DND-41 (cell line): ENCODE results near the gene CACNA2D3.

Experiments used
- ATAC-seq: fragments of 200-7000 bp; cut with Tn5 transposase; 3 replicates; pipeline ENCODE4 v1.9.1; 2021; ENCODE audit warnings: low read depth; ENCODE audit not compliant: insufficient read depth
- DNase-seq: peaks from one replicate; pipeline ENCODE4 v3.0.0-alpha.2; 2020
- H2AFZ ChIP-seq: 2 replicates; pipeline ENCODE4 v1.6.0; 2012; ENCODE audit warnings: low read depth, low read length
- H3K27ac ChIP-seq: 2 replicates; pipeline ENCODE4 v1.5.1; 2012; ENCODE audit warnings: low read length, inconsistent platforms
- H3K27me3 ChIP-seq: fragments of 200-600 bp; sonication (generic); 2 replicates; pipeline ENCODE4 v1.6.0; 2012; ENCODE audit warnings: low read length, mild to moderate bottlenecking, inconsistent platforms; ENCODE audit not compliant: insufficient read depth, poor library complexity
- H3K36me3 ChIP-seq: 2 replicates; pipeline ENCODE4 v1.5.1; 2012; ENCODE audit warnings: low read length, inconsistent platforms; ENCODE audit not compliant: insufficient read depth
- H3K4me1 ChIP-seq: 2 replicates; pipeline ENCODE4 v1.5.1; 2012; ENCODE audit warnings: mild to moderate bottlenecking, low read length; ENCODE audit not compliant: insufficient read depth
- H3K4me2 ChIP-seq: 2 replicates; pipeline ENCODE4 v1.6.0; 2012; ENCODE audit warnings: mild to moderate bottlenecking, moderate library complexity, low read length, inconsistent platforms; ENCODE audit not compliant: insufficient read depth
- H3K4me3 ChIP-seq, 2 experiments: fragments of 200-600 bp in 1 of 2; shearing (Covaris generic) in 1 of 2; 2 replicates each; pipeline ENCODE4 v1.5.1; 2012 to 2016; ENCODE audit warnings: inconsistent platforms in 2 of 2, low read length in 2 of 2, mild to moderate bottlenecking in 2 of 2, low read depth in 1 of 2, moderate library complexity in 1 of 2
- H3K79me2 ChIP-seq: 2 replicates; pipeline ENCODE4 v1.6.0; 2012; ENCODE audit warnings: low read length, inconsistent platforms; ENCODE audit not compliant: insufficient read depth
- H3K9ac ChIP-seq: 2 replicates; pipeline ENCODE4 v1.6.0; 2012; ENCODE audit warnings: low read depth, mild to moderate bottlenecking, inconsistent platforms, low read length, moderate library complexity
- H3K9me3 ChIP-seq: 2 replicates; pipeline ENCODE4 v1.5.1; 2012; ENCODE audit warnings: low read length, moderate library complexity, mild to moderate bottlenecking, inconsistent platforms; ENCODE audit not compliant: insufficient read depth, severe bottlenecking
- H4K20me1 ChIP-seq: 2 replicates; pipeline ENCODE4 v1.6.0; 2012; ENCODE audit warnings: low read length; ENCODE audit not compliant: insufficient read depth
- CTCF ChIP-seq: IDR thresholded peaks from 2 replicates; pipeline ENCODE4 v1.5.1; 2012; ENCODE audit warnings: borderline replicate concordance, low read length, moderate library complexity, mild to moderate bottlenecking; ENCODE audit not compliant: poor library complexity, severe bottlenecking; ENCODE audit errors: extremely low read depth
- EZH2 ChIP-seq: IDR thresholded peaks from 3 replicates; pipeline ENCODE4 v1.6.1; 2012; ENCODE audit warnings: borderline replicate concordance, low read depth, mild to moderate bottlenecking, moderate library complexity, low read length, inconsistent platforms; ENCODE audit not compliant: severe bottlenecking

The CACNA2D3 gene

GRCh38 chr3:54164192-54164975 is 42.0 kb downstream of the CACNA2D3 start:
- Histone ChIP-seq H3K27ac (no peak overlapping the region), H3K9me3 (no peaks in the 10 kb centered on the region), H4K20me1 (no peaks in the 10 kb centered on the region), H2AFZ (no peak overlapping the region), H3K36me3 (no peaks in the 10 kb centered on the region), H3K79me2 (no peaks in the 10 kb centered on the region), H3K9ac (no peak overlapping the region), H3K4me3 (no peak overlapping the region), H3K4me1 (no peaks in the 10 kb centered on the region), H3K27me3 (no peaks in the 10 kb centered on the region), H3K4me2 (no peak overlapping the region)
- TF ChIP-seq EZH2 (no peak), CTCF (no peak)
- DNase-seq (no peak), ATAC-seq (no peak)

- no peak overlapping the region for H3K27ac ChIP-seq
- TF ChIP-seq EZH2 = no peak
- TF ChIP-seq CTCF = no peak
- DNase-seq = no peak
- H3K4me1 ChIP-seq = no peaks in the 10 kb centered on the region
- ATAC-seq = no peak
- no peaks in the 10 kb centered on the region for H3K9me3 ChIP-seq
- no peak overlapping the region for H3K4me2 ChIP-seq
- H3K36me3 ChIP-seq = no peaks in the 10 kb centered on the region
- H3K9ac ChIP-seq = no peak overlapping the region
- no peak overlapping the region for H3K4me3 ChIP-seq
- no peaks in the 10 kb centered on the region for H3K79me2 ChIP-seq
- no peak overlapping the region for H2AFZ ChIP-seq
- H3K27me3 ChIP-seq = no peaks in the 10 kb centered on the region
- H4K20me1 ChIP-seq = no peaks in the 10 kb centered on the region
These were observed 43.5 kb downstream of the CACNA2D3 start for GRCh38 chr3:54165865-54166264.

GRCh38 chr3:54167999-54168398 is 45.6 kb downstream of the CACNA2D3 start:
- no peak overlapping the region for H3K4me2 ChIP-seq
- no peak overlapping the region for H3K4me3 ChIP-seq
- H3K9me3 ChIP-seq = no peaks in the 10 kb centered on the region
- no peak for TF ChIP-seq CTCF
- TF ChIP-seq EZH2 = no peak
- H3K79me2 ChIP-seq = no peaks in the 10 kb centered on the region
- H3K4me1 ChIP-seq = no peaks in the 10 kb centered on the region
- no peak overlapping the region for H3K9ac ChIP-seq
- no peak overlapping the region for H3K27ac ChIP-seq
- H3K36me3 ChIP-seq = no peaks in the 10 kb centered on the region
- no peaks in the 10 kb centered on the region for H4K20me1 ChIP-seq
- DNase-seq (no peak), ATAC-seq (no peak)
- H2AFZ ChIP-seq = no peak overlapping the region
- H3K27me3 ChIP-seq = no peaks in the 10 kb centered on the region
